ENCODE results near the gene CACNA2D1.

DNA sequence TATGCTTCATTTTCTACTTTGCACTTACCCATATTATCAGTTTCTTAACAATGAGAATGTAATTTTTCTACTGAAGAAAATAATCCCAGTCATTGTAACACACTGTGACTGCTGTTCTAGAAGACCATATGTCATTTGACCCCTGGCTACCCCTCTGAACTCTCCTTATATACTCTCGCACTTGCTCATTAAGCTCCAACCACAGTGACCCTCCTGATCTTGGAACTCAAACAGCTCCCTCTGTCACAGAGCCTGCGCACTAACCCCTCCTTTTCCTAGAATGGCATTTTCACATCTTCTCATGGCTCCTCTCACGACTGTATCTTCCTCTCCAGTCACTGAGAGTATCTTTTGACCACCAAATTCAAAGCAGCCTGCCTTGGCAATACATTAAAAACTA lies 169.7 kb downstream of the CACNA2D1 start:
- TF ChIP-seq, protein P1, sequence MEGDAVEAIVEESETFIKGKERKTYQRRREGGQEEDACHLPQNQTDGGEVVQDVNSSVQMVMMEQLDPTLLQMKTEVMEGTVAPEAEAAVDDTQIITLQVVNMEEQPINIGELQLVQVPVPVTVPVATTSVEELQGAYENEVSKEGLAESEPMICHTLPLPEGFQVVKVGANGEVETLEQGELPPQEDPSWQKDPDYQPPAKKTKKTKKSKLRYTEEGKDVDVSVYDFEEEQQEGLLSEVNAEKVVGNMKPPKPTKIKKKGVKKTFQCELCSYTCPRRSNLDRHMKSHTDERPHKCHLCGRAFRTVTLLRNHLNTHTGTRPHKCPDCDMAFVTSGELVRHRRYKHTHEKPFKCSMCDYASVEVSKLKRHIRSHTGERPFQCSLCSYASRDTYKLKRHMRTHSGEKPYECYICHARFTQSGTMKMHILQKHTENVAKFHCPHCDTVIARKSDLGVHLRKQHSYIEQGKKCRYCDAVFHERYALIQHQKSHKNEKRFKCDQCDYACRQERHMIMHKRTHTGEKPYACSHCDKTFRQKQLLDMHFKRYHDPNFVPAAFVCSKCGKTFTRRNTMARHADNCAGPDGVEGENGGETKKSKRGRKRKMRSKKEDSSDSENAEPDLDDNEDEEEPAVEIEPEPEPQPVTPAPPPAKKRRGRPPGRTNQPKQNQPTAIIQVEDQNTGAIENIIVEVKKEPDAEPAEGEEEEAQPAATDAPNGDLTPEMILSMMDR (IDR thresholded peaks at IDR 0.05) = no peak
- TF ChIP-seq TCF7L2 (IDR thresholded peaks at IDR 0.05; ENCODE audit: low read depth, low read length) = no peak
- TF ChIP-seq POLR2AphosphoS5 (IDR thresholded peaks at IDR 0.05; ENCODE audit: low read depth, low read length) = no peak
- TF ChIP-seq, protein P2, sequence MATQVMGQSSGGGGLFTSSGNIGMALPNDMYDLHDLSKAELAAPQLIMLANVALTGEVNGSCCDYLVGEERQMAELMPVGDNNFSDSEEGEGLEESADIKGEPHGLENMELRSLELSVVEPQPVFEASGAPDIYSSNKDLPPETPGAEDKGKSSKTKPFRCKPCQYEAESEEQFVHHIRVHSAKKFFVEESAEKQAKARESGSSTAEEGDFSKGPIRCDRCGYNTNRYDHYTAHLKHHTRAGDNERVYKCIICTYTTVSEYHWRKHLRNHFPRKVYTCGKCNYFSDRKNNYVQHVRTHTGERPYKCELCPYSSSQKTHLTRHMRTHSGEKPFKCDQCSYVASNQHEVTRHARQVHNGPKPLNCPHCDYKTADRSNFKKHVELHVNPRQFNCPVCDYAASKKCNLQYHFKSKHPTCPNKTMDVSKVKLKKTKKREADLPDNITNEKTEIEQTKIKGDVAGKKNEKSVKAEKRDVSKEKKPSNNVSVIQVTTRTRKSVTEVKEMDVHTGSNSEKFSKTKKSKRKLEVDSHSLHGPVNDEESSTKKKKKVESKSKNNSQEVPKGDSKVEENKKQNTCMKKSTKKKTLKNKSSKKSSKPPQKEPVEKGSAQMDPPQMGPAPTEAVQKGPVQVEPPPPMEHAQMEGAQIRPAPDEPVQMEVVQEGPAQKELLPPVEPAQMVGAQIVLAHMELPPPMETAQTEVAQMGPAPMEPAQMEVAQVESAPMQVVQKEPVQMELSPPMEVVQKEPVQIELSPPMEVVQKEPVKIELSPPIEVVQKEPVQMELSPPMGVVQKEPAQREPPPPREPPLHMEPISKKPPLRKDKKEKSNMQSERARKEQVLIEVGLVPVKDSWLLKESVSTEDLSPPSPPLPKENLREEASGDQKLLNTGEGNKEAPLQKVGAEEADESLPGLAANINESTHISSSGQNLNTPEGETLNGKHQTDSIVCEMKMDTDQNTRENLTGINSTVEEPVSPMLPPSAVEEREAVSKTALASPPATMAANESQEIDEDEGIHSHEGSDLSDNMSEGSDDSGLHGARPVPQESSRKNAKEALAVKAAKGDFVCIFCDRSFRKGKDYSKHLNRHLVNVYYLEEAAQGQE (IDR thresholded peaks at IDR 0.05; ENCODE audit: insufficient read depth in 1 of 2, low read depth in 2 of 2, low read length in 1 of 2) = no peak
